Erythroblast (primary cell): ENCODE data around the gene CCDC57.

Source experiments
- GATA1 ChIP-seq: IDR thresholded peaks from 2 replicates; pipeline ENCODE4 v1.6.1; 2011; ENCODE audit warnings: low read depth, mild to moderate bottlenecking, control low read depth, low read length, moderate library complexity
- POLR2A ChIP-seq: IDR thresholded peaks from 2 replicates; pipeline ENCODE4 v1.6.1; 2011; ENCODE audit warnings: mild to moderate bottlenecking, low read length

DNA sequence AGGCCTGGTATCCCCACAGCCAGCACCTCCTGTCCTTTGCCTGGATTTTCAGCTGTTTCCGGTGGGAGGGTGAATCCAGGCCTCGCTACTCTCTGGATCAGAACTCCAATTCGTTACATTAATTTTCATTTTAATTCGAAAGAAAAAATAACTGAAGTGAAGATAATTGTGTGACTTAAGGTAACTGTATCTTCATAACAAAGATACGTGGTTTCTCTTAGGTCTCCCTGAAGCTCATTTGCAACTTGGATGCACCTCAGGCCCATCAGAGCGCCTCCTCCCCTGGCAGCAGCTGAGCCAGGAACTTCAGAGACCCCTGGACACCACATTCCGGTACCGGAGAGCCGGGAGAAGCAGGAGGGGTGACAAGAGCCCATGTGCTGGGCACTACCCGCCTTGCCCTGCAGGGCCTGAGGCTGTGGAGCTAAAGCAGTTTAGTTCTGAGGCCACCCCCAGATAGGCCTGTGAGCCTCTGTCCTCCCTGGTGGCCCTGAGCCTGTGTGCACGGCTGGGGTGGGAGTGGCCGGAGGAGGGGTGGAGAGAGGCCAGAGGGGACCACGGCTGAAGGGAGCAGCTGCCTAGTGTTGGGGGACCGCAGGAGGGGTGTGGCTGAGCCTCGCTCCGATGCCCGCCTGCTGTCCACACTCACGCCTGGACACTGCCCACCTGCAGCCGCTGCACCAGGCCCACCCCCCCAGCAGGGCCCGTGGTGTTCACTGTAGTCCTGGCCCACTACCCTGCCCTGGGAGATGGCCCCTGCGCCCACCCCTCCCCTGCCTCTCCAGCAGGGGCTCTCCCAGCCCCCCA, 135.7 kb downstream of the CCDC57 start:
- TF ChIP-seq POLR2A (no peak), GATA1 (no peak)
